HG03354 (cell line): Measurements from ENCODE around the gene TFB1M.

ENCODE experiments used
- ATAC-seq: cut with Tn5 transposase; IDR thresholded peaks from one replicate; pipeline ENCODE4 v1.9.1; 2021; ENCODE audit warnings: mild to moderate bottlenecking; ENCODE audit not compliant: unreplicated experiment, poor library complexity, severe bottlenecking

Gene TFB1M

GRCh38 chr6:155309150-155309549 lies 5.1 kb downstream of the TFB1M start:
- no peak for ATAC-seq

DNA sequence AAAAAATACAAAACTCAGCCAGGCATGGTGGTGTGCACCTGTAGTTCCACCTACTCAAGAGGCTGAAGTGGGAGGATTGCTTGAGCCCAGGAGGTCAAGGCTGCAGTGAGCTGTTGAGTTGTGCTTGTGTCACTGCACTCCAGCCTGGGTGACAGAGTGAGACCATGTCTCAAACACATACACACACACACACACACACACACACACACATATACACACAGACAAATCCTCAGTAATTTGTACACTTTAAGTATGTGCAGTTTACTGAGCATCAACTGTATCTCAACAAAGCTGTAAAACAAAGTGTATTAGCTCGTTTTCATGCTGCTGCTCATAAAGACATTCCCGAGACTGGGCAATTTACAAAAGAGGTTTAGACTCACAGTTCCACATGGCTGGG lies 7.3 kb downstream of the TFB1M start:
- ATAC-seq, result no peak

- no peak for ATAC-seq
Measured at GRCh38 chr6:155303361-155303870, 10.9 kb downstream of the TFB1M start.

GRCh38 chr6:155301867-155302266 lies 12.4 kb downstream of the TFB1M start:
- ATAC-seq, result no peak

DNA sequence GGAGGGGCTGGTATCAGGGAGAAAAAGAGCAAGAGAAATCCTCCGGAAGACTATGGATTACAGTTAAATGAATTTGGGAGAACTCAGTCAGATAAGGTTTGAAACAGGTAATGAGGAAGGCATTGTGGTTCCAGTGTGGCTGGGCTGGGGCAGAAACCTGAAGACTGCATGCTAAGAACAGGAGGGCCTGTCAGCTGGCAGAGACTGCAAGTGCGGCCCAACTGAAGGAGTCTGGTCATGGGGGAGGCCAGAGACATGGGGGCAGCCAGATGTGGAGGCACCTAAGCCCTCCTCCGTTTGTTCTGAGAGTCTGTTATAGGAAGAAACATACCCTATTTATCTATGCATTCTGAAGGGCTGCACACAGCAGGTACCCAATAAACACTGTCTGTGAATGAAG lies 16.6 kb downstream of the TFB1M start:
- no peak for ATAC-seq

DNA sequence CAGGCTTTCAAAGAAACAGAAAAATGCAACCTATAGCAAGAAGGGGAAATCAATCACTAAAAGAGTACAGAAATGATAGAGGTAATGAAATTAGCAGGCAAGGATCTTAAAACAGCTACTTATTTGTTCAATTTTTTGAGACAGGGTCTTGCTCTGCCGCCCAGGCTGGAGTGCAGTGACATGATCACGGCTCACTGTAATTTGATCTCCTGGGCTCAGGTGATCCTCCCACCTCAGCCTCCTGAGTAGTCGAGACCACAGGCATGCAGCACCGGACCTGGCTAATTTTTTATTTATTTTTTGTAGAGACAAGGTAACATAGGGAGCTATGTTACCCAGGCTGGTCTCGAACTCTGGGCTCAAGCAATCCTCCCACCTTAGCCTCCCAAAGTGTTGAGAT lies 21.6 kb downstream of the TFB1M start:
- ATAC-seq, result no peak

DNA sequence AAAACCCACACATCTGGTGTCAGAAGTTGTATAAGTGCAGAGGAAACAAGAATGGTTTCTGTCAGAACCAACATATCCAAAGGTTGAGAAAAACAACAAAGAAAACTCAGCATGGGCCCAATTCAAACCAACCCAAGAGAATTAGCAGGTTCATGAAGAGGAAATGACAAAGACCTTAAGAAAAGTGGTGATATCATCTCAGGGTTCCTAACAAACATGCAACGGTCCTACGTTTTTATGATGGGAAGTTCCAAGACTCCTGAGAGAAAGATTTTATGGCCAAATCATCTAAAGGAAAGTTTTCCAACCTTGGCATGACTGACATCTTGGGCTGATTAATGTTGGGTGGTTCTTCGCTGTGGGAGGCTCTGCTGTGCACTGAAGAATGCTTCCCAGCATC lies 23.0 kb downstream of the TFB1M start:
- no peak for ATAC-seq

- ATAC-seq, result no peak
Measured at GRCh38 chr6:155290491-155290890, 23.8 kb downstream of the TFB1M start.

GRCh38 chr6:155287762-155288161 lies 26.5 kb downstream of the TFB1M start:
- no peak for ATAC-seq

GRCh38 chr6:155284775-155285174 lies 29.5 kb downstream of the TFB1M start:
- ATAC-seq, result no peak

DNA sequence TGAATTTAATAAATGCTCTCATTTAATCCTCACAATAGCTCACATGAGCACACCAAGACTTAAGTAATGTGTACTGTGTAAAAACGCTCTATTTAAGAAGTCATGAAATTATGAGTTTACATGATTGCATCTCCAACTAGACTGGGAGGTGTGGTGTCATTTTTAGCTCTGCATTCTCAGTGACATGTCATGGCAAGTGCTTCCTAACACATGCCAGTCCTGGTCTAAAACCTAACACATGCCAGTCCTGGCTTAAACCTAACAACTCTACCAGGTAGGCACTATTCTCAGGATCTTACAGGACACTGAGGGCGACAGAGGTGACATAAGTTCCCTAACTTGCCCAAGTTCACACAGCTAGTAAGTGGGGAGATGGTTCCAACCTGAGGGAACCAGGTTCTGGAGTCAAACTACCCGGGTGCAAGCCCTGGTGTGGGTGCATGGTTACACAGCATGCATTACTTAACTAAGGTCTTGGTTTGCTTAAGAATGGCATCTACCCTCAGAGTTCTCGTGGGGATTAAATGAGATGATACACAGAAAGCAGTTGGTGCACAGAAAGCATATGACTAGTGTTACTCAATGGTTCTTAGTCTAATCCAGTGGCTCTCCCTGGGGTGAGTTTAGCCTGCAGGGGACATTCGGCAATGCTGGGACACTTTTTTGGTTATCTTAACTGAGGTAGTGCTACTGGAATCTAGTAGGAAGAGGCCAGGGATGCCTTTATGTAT lies 35.8 kb downstream of the TFB1M start:
- no peak for ATAC-seq

DNA sequence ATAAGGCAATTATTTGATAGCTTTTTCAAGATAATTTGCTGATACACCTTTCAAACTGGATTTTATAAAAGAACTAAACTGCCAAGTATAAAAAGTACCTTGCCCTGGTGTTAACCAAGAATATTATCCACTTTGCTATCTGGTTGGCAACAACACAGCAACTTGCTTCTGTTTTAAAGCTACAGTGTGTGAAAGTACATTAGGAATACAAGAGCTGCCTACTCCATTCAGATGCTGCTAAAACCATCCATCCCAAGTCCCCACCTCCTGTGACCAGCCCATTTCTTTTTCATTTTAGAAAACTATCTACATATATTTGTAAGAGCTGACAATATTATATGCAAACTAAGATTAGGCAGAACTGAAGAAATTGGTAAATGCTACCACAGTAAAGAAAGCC lies 37.6 kb downstream of the TFB1M start:
- no peak for ATAC-seq

DNA sequence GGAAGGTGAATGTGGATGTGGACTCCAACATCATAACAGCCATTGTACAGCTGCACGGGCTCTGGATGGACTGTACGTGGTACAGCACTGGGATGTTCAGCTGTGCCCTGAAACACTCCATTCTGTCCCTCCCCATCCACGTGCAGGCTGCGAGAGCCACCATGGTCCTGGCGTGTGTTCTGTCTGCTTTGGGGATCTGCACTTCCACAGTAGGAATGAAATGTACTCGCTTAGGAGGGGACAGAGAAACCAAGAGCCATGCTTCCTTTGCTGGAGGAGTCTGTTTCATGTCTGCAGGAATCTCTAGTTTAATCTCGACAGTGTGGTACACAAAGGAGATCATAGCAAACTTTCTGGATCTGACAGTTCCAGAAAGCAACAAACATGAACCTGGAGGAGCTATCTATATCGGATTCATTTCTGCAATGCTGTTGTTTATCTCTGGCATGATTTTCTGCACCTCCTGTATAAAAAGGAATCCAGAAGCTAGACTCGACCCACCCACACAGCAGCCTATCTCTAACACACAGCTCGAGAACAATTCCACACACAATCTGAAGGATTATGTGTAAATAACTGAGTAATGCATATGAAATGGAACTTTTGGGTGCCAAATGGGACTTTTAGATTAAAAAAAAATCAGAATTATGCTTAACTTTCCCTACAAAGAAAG lies 38.3 kb downstream of the TFB1M start:
- no peak for ATAC-seq

DNA sequence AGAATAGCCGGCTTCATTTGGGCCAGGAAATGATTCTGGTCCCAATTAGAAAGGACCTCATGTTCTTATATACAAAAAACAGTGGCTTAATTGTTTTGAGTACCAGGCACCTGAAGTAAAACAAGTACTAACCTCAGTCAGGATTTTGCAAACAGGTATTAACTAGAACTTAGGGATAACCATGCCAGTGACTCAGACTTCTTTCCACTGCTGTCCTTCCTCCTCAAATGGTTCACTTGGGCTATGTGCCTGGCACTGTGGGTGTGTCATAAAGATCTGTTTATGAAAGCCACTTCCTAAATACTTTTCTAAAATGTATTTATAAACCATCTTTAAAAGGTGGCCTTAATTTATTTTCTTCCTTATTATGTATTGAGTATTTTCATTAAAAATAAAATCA lies 39.8 kb downstream of the TFB1M start:
- ATAC-seq, result no peak

- no peak for ATAC-seq
Measured at GRCh38 chr6:155274106-155274505, 40.2 kb downstream of the TFB1M start.

- no peak for ATAC-seq
Measured at GRCh38 chr6:155273431-155273830, 40.9 kb downstream of the TFB1M start.

- ATAC-seq, result no peak
Measured at GRCh38 chr6:155272353-155273232, 41.7 kb downstream of the TFB1M start.

DNA sequence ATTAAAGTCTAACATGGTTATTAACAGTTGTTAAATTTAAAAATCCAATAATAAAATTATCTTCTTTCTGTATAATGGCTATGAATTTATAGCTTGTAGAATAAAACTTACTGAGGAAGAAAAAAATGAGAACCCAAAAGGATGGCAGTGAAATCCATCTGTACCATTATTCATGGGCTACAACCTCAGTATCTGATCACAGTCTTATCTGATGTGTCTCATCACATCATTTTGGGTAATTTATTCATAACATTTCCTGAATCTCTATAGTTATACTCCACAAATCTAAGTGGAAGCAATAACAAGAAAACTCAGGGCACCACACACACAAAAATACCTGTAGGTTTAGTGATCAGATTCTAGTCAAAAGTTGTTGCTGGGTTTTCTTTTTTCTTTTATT lies 43.1 kb downstream of the TFB1M start:
- ATAC-seq, result no peak

- no peak for ATAC-seq
Measured at GRCh38 chr6:155270561-155271091, 43.7 kb downstream of the TFB1M start.

DNA sequence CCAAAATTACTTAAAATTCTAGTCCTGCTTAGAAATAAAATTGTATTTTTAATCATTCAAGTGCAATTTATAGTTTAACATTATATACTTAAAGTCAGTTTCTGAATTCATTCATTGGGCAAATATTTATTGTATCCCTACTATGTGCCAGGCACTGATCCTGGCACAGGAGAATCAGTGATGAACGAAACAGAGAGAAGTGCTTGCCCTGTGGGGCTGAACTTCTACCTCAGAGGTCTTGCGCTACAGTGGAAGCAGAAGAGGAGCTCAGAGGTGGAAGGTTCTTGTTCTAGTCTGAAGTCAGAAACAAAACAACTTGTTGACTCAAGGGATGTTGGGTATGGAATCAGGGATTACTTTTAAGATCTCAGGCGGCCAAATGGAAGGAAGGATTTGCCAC lies 44.5 kb downstream of the TFB1M start:
- no peak for ATAC-seq
